Psoas muscle (tissue), 8 donors: ENCODE data around the gene WBP1L. TPM values are rescaled to one million over a fixed set of nuclear protein-coding genes. Genes with fewer than 3 reads are reported as not detected.

Experiments used
- ATAC-seq, 4 donors: fragments of 200-7000 bp; cut with Tn5 transposase; one replicate each; pipeline ENCODE4 v1.9.1; 2020; ENCODE audit warnings: moderate library complexity in 3 of 4, mild to moderate bottlenecking in 2 of 4
- DNase-seq, 2 donors: peaks; one replicate each; pipeline ENCODE4 v3.0.0-alpha.2; 2020
- H3K27ac ChIP-seq: fragments of 200-600 bp; one replicate; pipeline ENCODE4 v1.8.0; 2022
- H3K27me3 ChIP-seq, 3 donors: fragments of 200-600 bp in 1 of 3; one replicate each; pipeline versions ENCODE4 v1.6.1 to v1.8.0; 2013 to 2022; ENCODE audit warnings: low read length in 2 of 3, mild to moderate bottlenecking in 2 of 3, moderate library complexity in 1 of 3; ENCODE audit not compliant: insufficient read depth in 3 of 3
- H3K36me3 ChIP-seq, 2 donors: fragments of 200-600 bp in 1 of 2; one replicate each; pipeline versions ENCODE4 v1.6.1 to v1.8.0; 2013 to 2022; ENCODE audit warnings: low read depth in 1 of 2, mild to moderate bottlenecking in 1 of 2, moderate library complexity in 1 of 2; ENCODE audit not compliant: insufficient read depth in 1 of 2
- H3K4me1 ChIP-seq: fragments of 200-600 bp; one replicate; pipeline ENCODE4 v1.8.0; 2022
- H3K4me3 ChIP-seq: fragments of 200-600 bp; one replicate; pipeline ENCODE4 v1.8.0; 2022; ENCODE audit warnings: mild to moderate bottlenecking
- H3K9me3 ChIP-seq: fragments of 200-600 bp; one replicate; pipeline ENCODE4 v1.8.0; 2022
- WGBS, 3 donors: extraction: QIAGEN DNeasy Blood & Tissue Kit; methylation state at CpG; one replicate each; pipeline versions ENCODE4 v1.1.6 to v1.1.7; 2013; 5-methylcytosine and 5-hydroxymethylcytosine counted together
- intact Hi-C, 2 donors: fragments of 100-400 bp; cut with DNase I; formaldehyde crosslinking; loops; one replicate each; pipeline versions ENCODE4 v1.11.0 to v1.14.2; 2022
- polyA plus RNA-seq, 3 donors: library from polyadenylated mRNA; stranded (reverse); fragments of 200-250 nt; gene quantifications; one replicate each; pipeline ENCODE4 v1.2.3, GENCODE V29; 2013
- total RNA-seq, 4 donors: library from RNA; stranded (reverse); fragmentation: NEBNext Ultra II Directional in 2 of 4; extraction: Animal tissue kit (Norgen Biotek cat#: 25700) in 2 of 4; gene quantifications; one replicate each; pipeline versions ENCODE4 v1.2.1 to v1.2.4, GENCODE V29; 2021 to 2023
- TF ChIP-seq, protein P1 (sequence below): fragments of 200-600 bp; IDR thresholded peaks from one replicate; pipeline ENCODE4 v1.8.0; 2022; ENCODE audit warnings: antibody characterized with exemption
- donor health status: healthy with polysubstance abuse.
- donor health status: DM: no; HTN: no; CAD: no; lungs with moderate emphysema.
- donor health status: Bipolar disorder and iron deficiency.
- donor health status: healthy.
- donor health status: DM: yes; HTN: yes; CAD: no.
- donor health status: DM: no; HTN: no; CAD: no.
- donor health status: DM: no; HTN: no; CAD: no.
- donor health status: DM: yes; HTN: yes; CAD: no.

The WBP1L gene
- total and polyA plus RNA-seq, 7 donors, result 26.4 to 77.2 (median 54.1) TPM

DNA sequence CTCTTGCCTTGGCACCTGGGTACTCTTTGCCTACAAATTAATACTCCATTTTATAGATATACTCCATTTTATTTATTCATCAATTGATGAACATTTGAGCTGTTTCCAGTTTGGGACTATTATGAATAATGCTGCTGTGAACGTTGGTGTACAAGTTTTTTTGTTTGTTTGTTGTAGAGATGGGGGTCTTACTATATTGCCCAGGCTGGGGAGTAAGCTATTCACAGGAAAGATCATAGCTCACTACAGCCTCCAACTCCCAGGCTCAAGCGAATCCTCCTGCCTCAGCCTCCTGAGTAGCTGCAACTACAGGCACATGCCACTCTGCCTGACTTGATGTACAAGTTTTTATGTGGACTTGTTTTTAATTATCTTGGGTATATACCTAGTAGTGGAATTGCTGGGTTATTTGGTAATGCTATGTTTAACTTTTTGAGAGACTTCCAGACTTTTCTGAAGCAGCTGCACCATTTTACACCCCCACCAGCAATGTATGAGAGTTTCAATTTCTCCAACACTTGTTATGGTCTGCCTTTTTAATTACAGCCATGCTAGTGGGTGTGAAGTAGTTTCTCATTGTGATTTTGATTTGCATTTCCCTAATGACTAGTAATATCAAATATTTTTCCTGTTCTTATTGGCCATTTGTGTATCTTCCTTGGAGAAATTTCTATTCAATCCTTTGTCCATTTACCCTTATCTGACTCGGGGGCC, 15.9 kb downstream of the WBP1L start:
- no peaks in the 10 kb centered on the region for H3K9me3 ChIP-seq
- no peaks in the 10 kb centered on the region for H3K27me3 ChIP-seq
- peaks cover 0 to 6% of the 10 kb centered on the region in 2 donors for H3K36me3 ChIP-seq
- DNase-seq, result no peak
- ATAC-seq, result no peak
- intact Hi-C loops, result loop anchor here in 1 of 2 donors (5.0 kb wide), 1 partner anchor 48 kb away; no protein-coding TSS in a partner anchor
- TF ChIP-seq, protein P1, sequence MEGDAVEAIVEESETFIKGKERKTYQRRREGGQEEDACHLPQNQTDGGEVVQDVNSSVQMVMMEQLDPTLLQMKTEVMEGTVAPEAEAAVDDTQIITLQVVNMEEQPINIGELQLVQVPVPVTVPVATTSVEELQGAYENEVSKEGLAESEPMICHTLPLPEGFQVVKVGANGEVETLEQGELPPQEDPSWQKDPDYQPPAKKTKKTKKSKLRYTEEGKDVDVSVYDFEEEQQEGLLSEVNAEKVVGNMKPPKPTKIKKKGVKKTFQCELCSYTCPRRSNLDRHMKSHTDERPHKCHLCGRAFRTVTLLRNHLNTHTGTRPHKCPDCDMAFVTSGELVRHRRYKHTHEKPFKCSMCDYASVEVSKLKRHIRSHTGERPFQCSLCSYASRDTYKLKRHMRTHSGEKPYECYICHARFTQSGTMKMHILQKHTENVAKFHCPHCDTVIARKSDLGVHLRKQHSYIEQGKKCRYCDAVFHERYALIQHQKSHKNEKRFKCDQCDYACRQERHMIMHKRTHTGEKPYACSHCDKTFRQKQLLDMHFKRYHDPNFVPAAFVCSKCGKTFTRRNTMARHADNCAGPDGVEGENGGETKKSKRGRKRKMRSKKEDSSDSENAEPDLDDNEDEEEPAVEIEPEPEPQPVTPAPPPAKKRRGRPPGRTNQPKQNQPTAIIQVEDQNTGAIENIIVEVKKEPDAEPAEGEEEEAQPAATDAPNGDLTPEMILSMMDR, result no peak
- 87 to 94% (median 94%) methylated on average over 3 of the region's 3 CpGs for WGBS, 3 donors
- H3K4me1 ChIP-seq, result peaks cover 17% of the 10 kb centered on the region
- no peak overlapping the region for H3K27ac ChIP-seq
- H3K4me3 ChIP-seq, result no peak overlapping the region

DNA sequence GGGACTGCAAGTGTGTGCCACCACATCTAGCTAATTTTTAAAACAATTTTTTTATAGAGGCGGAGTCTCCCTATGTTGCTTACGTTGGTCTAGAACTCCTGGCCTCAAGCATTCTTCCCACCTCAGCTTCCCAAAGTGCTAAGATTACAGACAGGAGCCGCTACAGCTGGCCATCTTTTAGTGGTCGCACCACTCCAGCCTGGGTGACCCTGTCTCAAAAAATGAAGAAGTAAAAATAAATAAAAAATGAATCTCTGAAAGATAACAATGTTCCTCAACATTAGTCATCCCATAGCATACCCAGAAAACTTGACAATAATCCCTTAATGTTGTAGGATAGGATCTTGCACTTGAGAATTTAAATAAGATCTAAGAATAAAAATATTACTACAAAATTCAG, 18.2 kb downstream of the WBP1L start:
- no peak overlapping the region for H3K27ac ChIP-seq

DNA sequence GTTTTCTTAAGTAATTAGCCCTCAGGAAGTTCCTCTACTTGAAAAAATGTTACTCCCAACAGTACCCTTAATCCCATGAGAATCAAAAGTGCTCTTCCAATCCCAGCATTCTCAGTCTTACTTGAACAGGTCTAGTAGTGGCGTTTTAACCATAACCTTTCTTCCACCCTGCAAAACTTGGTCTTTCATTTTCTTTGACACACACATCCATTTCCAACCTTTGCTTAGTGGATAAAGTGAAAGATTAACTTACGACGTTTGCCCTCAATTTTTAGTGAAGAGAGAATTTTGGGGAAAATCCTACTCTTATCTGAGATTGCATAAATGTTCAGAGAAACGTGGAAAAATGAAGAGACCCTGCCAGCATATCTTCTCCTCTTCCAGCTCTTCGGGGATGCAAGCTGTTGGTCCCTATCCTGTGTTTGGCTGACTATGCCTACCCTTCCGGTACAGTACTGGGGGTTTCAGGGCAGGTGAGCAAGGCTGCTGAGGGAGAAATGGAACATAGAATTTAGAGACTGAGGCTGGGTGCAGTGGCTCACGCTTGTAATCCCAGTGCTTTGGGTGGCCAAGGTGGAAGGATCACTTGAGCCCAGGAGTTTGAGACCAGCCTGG, 18.8 kb downstream of the WBP1L start:
- no peaks in the 10 kb centered on the region for H3K9me3 ChIP-seq
- no peak overlapping the region for H3K4me3 ChIP-seq
- H3K27me3 ChIP-seq, result no peaks in the 10 kb centered on the region
- ATAC-seq (no peak), DNase-seq (no peak)
- intact Hi-C loops, result loop anchor here in 1 of 2 donors (5.0 kb wide), 1 partner anchor 45 kb away; no protein-coding TSS in a partner anchor
- WGBS, 3 donors, result 66 to 80% (median 78%) methylated on average over 7 of the region's 7 CpGs
- peaks cover 23% of the 10 kb centered on the region for H3K4me1 ChIP-seq
- H3K27ac ChIP-seq, result no peak overlapping the region
- TF ChIP-seq, protein P1, result no peak
- H3K36me3 ChIP-seq, result peaks cover 0 to 6% of the 10 kb centered on the region in 2 donors

More for the DNA sequence above, 18.2 kb downstream of the WBP1L start:
- DNase-seq (no peak), ATAC-seq (no peak)
- Histone ChIP-seq H3K4me1 (peaks cover 23% of the 10 kb centered on the region), H3K4me3 (no peak overlapping the region), H3K9me3 (no peaks in the 10 kb centered on the region), H3K27me3 (no peaks in the 10 kb centered on the region), H3K36me3 (peaks cover 0 to 6% of the 10 kb centered on the region in 2 donors)
- TF ChIP-seq, protein P1, result no peak
- WGBS, 3 donors, result 94 to 98% (median 98%) methylated on average over 4 of the region's 4 CpGs
- intact Hi-C loops, result loop anchor here in 1 of 2 donors (5.0 kb wide), 1 partner anchor 45 kb away; no protein-coding TSS in a partner anchor

DNA sequence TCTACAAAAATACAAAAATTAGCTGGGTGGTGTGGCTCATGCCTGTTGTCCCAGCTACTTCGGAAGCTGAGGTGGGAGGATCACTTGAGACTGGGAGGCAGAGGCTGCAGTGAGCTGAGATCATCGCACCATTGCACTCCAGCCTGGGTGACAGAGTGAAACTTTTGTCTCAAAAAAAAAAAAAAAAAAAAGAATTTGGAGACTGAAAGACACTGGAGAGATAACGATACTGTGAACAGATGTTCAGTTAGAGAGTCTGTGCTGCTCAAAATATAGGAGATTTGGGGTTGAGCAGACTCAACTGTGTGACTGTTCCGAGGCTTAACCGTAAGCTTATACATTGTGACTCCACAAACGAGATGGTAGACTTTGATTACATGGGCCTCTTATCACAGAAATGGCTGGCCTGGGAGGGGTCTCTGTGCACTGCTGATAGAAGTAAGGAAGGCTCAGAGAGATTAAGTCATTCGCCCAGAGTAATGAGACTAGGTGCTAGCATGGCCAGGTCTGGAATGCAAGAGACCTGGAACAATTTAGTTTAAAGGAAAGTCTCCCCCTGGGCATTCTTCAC, 19.4 kb downstream of the WBP1L start:
- no peak overlapping the region for H3K4me3 ChIP-seq
- no peak overlapping the region for H3K27ac ChIP-seq
- TF ChIP-seq, protein P1, result no peak

More for the DNA sequence above, 19.4 kb downstream of the WBP1L start:
- Histone ChIP-seq H3K27me3 (no peaks in the 10 kb centered on the region), H3K4me1 (peaks cover 25% of the 10 kb centered on the region), H3K9me3 (no peaks in the 10 kb centered on the region), H3K36me3 (peaks cover 0 to 6% of the 10 kb centered on the region in 2 donors)
- no peak for ATAC-seq
- DNase-seq, result no peak
- intact Hi-C loops, result loop anchor here in 1 of 2 donors (5.0 kb wide), 1 partner anchor 44 kb away; no protein-coding TSS in a partner anchor
- WGBS, 3 donors, result 77 to 82% (median 82%) methylated on average over 7 of the region's 7 CpGs
